Mononuclear cell (primary cell): Measurements from ENCODE around the gene KLKB1. TPM values are rescaled to one million over a fixed set of nuclear protein-coding genes. Genes with fewer than 3 reads are reported as not detected.

Experiments
- H3K27me3 ChIP-seq: 2 replicates; pipeline ENCODE4 v1.6.0; 2011; ENCODE audit warnings: low read length, control low read depth; ENCODE audit not compliant: insufficient read depth
- H3K4me1 ChIP-seq: 2 replicates; pipeline ENCODE4 v1.5.1; 2011; ENCODE audit warnings: mild to moderate bottlenecking, low read length, control low read depth; ENCODE audit not compliant: insufficient read depth
- H3K4me3 ChIP-seq: 2 replicates; pipeline ENCODE4 v1.5.1; 2011; ENCODE audit warnings: mild to moderate bottlenecking, low read length, moderate library complexity
- H3K9me3 ChIP-seq: 2 replicates; pipeline ENCODE4 v1.5.1; 2011; ENCODE audit warnings: low read depth, mild to moderate bottlenecking, control low read depth, low read length
- total RNA-seq: library from RNA; depleted of rRNA; stranded (reverse); fragments of >200 nt; gene quantifications from one replicate; pipeline ENCODE4 v1.2.3, GENCODE V29; 2012

KLKB1 gene
- total RNA-seq = 0.63 TPM

DNA sequence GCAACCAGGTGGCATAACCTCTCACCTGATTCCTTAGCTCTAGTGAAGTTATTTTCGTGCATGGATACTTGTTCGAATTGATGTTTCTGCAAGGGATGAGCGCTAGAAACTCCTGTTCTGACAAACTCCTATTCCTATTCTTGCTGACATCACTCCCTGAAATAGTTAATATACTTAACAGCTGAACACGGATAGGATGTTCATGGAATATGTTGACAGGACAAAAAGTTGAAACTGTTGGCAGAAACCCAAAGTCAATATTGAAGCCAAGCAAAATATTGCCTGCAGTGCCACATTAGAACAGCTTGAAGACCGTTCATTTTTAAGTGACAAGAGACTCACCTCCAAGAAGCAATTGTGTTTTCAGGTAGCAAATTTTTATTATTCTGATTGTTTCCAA lies at the start of gene KLKB1:
KLKB1 (plus strand) TSS at position 287 of the 400 bp plus-strand sequence. CDS start 689 bp downstream, outside the sequence.
- no peak within 1 kb of the TSS for H3K4me3 ChIP-seq
- H3K4me1 ChIP-seq = no peaks in the 10 kb centered on the region
- no peaks in the 10 kb centered on the region for H3K9me3 ChIP-seq
- H3K27me3 ChIP-seq = no peaks in the 10 kb centered on the region

DNA sequence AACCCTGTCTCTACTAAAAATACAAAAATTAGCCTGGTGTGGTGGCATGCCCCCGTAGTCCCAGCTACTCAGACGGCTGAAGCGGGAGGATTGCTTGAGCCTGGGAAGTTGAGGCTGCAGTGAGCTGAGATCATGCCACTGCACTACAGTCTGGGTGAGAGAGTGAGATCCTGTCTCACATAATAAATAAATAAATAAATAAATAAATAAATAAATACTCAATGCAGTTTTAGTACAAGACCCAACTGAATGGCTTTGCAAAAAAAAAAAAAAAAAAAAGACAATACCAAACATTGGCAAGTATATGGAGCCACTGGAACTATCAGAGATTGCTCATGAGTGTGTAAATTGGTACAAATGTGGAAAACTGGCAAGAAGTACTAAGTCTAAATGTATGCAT lies 39.2 kb upstream of the KLKB1 start:
- Histone ChIP-seq H3K9me3 (no peaks in the 10 kb centered on the region), H3K4me3 (no peak overlapping the region), H3K4me1 (peaks cover 25% of the 10 kb centered on the region), H3K27me3 (no peaks in the 10 kb centered on the region)

DNA sequence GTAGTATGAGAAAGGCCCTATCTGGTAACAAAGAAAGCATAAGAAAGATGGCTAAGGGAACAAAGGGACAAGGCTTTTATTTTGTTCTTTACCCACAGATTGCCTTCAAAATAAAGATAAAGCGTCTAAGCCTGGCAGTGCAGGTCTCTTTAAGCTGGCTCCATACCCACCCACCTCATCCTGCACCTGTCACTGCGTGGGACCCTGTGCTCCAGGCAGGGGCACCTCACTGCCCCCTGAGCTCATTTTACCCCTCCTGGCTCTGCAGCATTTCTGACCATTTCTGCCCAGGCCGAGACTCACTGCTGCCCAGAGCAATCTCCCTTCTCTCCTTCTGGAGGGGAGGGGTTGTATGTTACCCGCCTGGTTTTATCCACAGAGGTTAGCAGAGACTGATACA lies 37.7 kb upstream of the KLKB1 start:
- Histone ChIP-seq H3K4me1 (peaks cover 30% of the 10 kb centered on the region), H3K4me3 (no peak overlapping the region), H3K9me3 (no peaks in the 10 kb centered on the region), H3K27me3 (no peaks in the 10 kb centered on the region)

DNA sequence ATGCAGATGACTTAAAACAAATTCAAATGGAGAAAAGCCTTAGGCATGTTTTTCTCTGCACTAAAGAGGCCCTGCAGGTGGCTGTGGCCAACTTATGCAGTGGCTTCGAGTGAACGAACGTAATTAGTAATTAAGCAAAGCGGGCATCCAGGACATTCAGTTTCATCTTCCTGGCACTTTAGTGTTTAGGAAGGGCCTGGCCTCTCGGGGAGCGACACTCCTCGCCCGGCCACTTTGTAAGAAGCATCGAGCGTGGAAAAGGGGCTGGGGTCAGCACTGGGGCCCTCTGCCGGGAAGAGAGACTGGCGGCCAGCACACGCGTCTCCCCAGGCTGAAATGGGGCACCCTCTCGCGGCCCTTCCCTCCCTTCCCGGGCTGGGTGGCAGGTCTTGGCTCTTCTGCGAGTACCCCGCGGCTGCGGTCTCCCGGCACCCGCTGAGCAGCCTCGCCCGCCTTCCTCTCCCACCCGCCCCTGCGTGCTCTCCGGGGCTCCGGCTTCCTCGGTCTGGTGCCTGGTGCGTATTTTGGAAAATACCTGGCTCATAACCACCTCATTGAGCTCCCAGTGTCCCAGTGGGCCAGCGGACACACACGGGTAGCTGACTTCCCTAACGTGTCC lies 36.6 kb upstream of the KLKB1 start:
- no peaks in the 10 kb centered on the region for H3K27me3 ChIP-seq
- peaks cover 30% of the 10 kb centered on the region for H3K4me1 ChIP-seq
- no peaks in the 10 kb centered on the region for H3K9me3 ChIP-seq
- peak overlapping the region; percentile 81 for H3K4me3 ChIP-seq

DNA sequence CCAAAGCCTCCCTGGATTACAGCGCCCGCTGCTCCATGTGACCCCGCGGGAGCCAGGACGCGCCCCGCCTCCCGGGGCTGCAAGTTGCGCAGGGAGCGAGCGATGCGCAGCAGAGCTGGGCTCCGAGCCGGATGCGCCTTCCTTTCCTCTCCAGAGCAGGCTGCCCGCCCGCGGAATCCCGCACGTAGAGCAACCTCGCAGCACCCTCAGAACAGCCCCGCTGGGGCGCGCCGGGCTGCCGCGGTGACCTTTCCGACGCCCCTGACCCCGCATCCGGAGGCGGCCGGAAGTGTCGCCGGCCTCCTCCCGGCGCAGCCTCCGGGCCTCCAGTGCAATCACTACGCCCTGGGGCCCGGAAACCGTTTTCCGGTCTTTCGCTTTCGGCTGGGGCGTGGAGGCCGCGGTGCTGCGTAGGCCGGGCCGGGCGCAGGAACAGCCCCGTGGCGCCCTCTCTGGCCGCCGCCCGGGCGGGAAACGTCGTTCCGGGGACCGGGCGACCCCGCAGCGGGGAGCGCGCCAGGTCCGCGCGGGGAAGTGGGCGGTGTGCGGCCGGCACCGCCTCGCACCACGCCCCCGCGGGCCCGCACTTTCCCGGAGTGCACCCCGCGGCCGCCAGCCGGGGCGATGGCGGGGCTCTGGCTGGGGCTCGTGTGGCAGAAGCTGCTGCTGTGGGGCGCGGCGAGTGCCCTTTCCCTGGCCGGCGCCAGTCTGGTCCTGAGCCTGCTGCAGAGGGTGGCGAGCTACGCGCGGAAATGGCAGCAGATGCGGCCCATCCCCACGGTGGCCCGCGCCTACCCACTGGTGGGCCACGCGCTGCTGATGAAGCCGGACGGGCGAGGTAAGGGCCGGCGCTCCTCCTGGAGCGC lies 35.9 kb upstream of the KLKB1 start, which contains the start of gene CYP4V2:
CYP4V2 (plus strand) TSS at position 368 of the 866 bp plus-strand sequence; CDS start at position 625, 257 bp downstream.
- H3K4me3 ChIP-seq = peak within 1 kb of the TSS; percentile 81
- H3K4me1 ChIP-seq = peaks cover 30% of the 10 kb centered on the region
- H3K9me3 ChIP-seq = no peaks in the 10 kb centered on the region
- no peaks in the 10 kb centered on the region for H3K27me3 ChIP-seq

DNA sequence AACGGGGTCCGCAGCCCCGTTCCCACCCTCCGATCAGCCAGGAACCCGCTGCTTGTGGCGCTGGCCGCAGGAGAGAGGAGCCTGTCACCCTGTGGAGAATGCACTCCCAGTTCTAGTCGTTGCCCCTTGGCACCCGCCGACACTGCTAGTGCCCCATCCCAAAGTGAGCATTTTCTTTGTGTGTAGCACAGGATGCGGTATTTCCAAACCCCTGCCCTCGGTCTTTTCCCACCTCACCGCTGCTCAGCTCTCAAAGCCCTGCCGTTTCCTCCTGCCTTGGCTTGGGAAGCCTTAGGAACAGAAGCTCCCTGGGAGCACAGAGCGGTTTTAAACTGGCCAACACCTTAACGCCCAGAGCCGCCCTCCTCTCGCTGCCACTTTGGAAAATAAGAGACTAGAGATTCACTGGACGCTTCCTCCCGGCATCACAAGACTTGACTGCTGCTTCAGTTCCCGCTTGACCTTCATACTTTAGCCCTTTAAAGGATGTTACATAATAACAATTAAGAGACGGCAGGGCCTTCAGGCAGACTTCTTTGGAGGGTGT lies 35.2 kb upstream of the KLKB1 start:
- H3K4me3 ChIP-seq = peak overlapping the region; percentile 81
- no peaks in the 10 kb centered on the region for H3K27me3 ChIP-seq
- no peaks in the 10 kb centered on the region for H3K9me3 ChIP-seq
- peaks cover 30% of the 10 kb centered on the region for H3K4me1 ChIP-seq

DNA sequence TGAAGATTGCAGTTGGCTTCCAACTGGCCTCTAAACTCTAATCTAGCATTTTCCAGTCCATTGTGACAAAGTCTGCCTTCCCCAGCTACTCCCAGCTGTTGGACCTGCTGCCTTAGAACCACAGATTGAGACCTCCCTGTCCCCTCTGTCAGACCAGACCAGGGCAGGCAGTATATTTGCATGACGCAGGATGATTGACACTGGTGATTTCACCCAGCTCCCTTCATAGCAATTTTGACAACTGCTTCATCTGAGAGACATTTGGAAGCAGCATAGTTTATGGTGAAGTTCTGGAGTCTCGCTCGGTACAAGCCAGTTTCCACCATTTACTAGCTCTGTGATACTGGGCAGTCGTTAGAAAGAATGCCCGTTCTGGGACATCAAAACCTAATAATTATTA lies 33.5 kb upstream of the KLKB1 start:
- Histone ChIP-seq H3K27me3 (no peaks in the 10 kb centered on the region), H3K4me1 (peaks cover 30% of the 10 kb centered on the region), H3K4me3 (no peak overlapping the region), H3K9me3 (no peaks in the 10 kb centered on the region)

DNA sequence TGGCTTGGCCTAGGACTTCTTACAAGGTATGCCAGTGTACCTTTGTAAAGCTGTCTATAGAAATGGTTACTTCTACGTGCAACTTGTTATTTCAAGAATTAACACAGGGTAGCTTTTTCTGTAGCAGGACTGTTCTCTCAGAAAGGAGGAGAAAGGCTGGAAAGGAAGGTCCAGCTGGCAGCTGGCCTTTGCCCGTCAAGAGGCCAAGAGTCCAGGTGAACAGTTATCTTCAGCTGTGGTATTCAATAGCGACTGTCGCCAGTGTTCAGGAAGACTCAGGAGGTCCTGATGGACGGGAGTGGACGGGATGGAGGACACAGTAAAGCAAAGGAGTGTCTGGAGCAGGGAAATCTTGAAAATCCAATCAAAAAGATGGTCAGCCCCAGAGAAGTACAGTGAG lies 31.2 kb upstream of the KLKB1 start:
- Histone ChIP-seq H3K4me3 (no peak overlapping the region), H3K9me3 (no peaks in the 10 kb centered on the region), H3K4me1 (peaks cover 15% of the 10 kb centered on the region), H3K27me3 (no peaks in the 10 kb centered on the region)

DNA sequence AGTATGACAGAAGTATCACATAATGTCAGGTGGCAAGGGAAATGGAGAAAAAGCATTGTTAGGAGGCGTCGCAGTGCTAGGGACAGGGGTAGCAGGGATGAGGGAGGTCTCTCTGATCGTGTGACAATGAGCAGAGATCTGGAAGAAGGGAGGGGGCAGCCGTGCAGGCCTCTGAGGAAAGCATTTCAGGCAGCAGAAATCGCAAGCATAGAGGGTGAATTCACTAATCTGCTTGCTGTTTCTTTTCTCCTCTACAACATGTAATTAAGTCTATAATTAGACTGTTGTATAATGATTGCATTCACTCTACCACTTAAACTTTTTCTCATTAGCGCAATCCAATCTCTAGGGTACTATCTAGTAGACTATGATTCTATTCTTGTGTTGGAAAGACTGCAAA lies 26.8 kb upstream of the KLKB1 start:
- no peaks in the 10 kb centered on the region for H3K9me3 ChIP-seq
- H3K4me3 ChIP-seq = no peak overlapping the region
- no peaks in the 10 kb centered on the region for H3K4me1 ChIP-seq
- H3K27me3 ChIP-seq = no peaks in the 10 kb centered on the region

DNA sequence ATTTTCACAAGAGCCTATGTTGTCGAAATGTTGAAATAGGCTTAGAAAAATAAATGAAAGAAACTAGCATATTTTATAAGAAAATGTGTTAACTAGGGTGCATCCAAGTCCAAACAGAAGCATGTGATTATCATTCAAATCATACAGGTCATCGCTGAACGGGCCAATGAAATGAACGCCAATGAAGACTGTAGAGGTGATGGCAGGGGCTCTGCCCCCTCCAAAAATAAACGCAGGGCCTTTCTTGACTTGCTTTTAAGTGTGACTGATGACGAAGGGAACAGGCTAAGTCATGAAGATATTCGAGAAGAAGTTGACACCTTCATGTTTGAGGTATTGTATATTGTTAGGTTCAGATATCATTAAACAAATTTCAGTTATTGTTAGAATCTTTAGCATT lies 26.3 kb upstream of the KLKB1 start:
- Histone ChIP-seq H3K9me3 (no peaks in the 10 kb centered on the region), H3K27me3 (no peaks in the 10 kb centered on the region), H3K4me1 (no peaks in the 10 kb centered on the region), H3K4me3 (no peak overlapping the region)

DNA sequence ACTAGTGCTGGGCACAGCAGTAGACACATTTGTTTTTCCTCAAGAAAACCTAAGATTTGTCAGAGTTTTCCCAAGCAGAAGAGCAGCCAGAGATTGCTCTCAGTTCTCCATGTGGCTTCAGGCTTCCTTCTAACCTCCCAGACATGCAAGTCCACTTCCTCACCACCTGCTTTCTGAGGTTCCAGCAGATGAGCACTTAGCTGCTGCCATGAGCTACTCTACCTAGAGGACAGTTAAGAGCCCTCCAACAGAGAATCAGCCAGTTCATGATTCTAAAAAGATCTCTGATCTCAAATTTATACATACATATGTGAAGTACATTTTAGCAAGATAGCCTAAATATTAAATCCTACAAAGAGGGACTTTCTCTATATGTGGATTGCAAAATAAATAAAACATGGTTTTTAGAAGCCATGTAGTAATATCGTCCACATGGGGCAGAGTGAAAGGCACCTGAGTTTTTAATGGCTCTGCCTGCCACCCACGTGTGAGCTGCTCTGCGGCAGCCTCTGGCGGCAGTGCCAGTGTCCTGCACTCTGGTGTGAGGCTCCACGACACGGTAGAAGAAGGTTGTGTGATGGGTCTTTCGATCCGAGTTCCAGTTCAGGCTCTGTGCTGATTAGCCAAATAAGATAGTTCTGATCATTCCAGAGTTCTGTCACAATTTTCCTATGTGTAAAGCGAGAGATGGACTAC lies 25.6 kb upstream of the KLKB1 start:
- Histone ChIP-seq H3K27me3 (no peaks in the 10 kb centered on the region), H3K4me1 (no peaks in the 10 kb centered on the region), H3K9me3 (no peaks in the 10 kb centered on the region), H3K4me3 (no peak overlapping the region)

DNA sequence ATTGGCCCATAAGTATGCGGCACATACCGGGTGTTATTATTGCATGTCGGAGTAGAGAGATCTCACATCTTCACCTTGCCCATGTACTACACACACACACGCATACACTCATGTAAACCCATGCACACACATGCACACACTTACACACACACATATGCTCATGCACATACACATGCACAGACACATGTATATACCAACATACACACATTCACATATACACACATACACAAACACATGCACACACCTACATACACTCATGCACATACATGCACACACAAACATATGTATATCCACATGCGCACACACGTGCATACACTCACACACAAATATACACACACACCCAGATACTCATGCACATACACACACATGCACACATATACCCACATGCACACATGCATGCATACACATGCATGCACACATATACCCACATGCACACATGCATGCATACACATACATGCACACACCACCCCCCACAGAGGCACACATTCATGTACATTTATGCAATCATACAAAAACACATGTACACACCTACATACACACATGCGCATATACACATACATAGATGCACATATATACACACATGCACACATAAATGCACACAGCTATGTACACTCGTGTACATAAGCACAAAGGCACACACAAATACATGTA lies 24.7 kb upstream of the KLKB1 start:
- Histone ChIP-seq H3K27me3 (no peaks in the 10 kb centered on the region), H3K4me3 (no peak overlapping the region), H3K4me1 (no peaks in the 10 kb centered on the region), H3K9me3 (no peaks in the 10 kb centered on the region)

DNA sequence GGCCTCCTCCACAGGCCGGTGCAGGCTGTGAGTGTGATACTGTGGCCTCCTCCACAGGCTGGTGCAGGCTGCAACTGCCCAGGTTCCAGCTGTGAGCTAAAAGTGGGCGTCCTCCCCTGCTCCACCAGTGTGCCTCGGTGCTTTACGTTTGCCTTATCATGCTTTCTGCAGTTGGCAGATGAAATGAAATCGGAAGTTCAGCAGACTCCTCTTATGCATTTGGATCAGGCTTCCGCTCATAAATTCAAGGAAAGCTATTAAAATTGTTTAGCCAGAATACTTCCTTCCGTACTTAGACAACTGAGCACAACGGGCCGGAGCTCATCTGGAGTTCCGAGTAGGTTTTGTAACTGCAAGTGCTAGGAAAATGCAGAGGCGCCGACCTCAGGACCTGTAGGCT lies 23.9 kb upstream of the KLKB1 start:
- no peaks in the 10 kb centered on the region for H3K4me1 ChIP-seq
- H3K27me3 ChIP-seq = no peaks in the 10 kb centered on the region
- no peak overlapping the region for H3K4me3 ChIP-seq
- H3K9me3 ChIP-seq = no peaks in the 10 kb centered on the region

DNA sequence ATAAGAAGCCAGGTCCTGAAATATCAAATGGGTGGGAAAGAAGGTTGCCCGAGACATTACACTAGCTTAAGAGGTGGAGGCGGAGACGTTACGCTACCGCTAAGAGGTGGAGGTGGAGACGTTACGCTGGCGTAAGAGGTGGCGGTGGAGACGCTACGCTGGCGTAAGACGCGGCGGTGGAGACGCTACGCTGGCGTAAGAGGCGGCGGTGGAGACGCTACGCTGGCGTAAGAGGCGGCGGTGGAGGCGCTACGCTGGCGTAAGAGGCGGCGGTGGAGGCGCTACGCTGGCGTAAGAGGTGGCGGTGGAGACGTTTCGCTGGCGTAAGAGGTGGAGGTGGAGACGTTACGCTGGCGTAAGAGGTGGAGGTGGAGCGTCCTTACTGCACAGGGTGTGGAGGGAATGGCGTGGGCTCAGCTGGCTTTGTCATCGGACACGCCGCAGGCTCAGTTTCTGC lies 23.2 kb upstream of the KLKB1 start:
- Histone ChIP-seq H3K27me3 (no peaks in the 10 kb centered on the region), H3K4me3 (no peak overlapping the region), H3K9me3 (no peaks in the 10 kb centered on the region), H3K4me1 (no peaks in the 10 kb centered on the region)
